Right kidney (tissue), 1 donor: Measurements from ENCODE around the gene TMEM233.

ENCODE experiments used
- DNase-seq: peaks from one replicate; pipeline ENCODE4 v3.0.0-alpha.2; 2016

Gene TMEM233

DNA sequence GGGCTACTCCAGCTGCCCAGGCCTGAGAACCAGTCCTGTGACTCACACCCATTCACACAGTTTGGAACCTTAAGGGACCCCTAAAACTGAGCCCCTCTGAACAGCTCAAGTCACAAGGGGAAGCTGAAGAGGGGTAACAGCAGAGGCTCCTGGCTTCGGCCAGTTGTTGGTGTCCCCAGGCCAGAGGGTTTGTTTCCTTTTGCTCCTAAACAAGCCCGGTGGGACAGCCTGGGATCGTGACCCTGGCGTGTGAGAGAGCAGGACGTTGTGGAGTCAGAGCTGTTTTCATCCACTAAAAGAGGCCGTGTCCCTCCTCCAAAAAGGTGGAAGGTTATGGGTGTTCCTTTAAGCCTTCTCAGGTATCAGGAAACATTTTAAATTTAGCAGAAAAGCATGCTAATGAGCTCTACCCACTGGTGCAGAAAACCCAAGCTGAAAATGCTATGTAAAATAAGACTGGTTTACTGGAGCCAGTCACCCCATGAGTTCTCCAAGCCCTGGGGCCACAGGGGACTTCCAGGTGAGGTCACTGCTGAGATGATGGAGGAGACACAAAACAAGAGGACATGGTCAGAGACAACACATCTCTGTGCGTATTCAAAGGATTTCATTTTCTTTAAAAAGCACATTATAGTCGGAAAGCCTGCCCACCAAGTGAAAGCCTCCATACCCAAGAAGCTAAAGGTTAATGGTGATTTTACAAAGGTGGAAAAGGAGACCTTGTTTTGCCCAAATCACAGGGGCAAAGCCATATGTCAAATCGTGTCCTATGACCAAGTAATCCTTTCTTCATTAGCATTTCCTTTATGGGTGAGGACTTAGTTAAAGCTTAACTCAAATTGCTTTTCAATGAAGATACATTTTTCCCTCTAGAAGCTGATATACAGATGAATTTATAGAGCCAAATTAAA is 88.4 kb downstream of the TMEM233 start:
- peak; percentile 48 for DNase-seq

DNA sequence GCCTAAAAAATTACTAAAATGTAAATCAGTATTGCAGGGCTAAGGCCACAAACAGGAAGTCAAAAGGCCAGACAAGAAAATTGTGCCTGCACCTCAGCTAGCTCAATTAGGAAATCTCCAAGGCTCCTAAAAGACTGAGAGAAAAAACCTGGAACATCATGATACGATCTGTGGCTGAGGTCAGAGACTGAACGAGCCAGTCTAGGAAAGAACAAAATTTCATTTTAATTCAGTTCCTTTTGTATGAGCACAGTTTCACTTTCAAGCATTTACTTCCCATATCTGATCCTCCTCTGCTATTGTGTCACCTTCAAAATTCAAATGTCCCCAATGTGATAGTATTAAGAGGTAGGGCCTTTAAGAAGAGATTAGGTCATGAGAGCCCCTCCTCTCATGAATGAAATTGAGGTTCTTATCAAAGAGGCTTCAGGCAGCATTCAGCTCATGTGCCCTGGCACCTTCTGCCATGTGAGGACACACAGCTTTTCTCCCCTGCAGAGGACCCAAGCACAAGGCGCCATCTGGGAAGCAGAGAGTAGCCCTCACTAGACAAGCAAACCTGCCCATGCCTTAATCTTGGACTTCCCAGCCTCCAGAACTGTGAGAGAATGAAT is 89.2 kb downstream of the TMEM233 start:
- no peak for DNase-seq

DNA sequence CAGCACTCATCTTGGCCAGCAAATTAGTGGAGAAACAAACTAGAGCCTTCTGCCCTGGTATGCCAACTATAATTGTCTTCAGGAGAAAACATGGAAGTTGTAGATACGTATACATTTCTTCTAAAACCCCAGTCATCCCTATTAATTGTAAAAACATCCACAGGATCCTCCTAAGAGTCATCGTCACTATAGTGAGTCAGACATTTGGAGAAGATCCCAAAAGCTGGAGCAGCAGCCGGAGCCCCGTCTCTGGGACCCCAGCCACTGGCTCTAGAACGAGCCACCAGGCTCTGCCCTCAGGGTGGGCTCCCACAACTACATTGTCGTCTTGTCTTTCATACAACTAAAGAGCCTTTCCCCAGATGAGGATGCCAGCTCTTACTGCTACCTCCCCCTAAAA is 89.8 kb downstream of the TMEM233 start:
- DNase-seq = no peak

DNA sequence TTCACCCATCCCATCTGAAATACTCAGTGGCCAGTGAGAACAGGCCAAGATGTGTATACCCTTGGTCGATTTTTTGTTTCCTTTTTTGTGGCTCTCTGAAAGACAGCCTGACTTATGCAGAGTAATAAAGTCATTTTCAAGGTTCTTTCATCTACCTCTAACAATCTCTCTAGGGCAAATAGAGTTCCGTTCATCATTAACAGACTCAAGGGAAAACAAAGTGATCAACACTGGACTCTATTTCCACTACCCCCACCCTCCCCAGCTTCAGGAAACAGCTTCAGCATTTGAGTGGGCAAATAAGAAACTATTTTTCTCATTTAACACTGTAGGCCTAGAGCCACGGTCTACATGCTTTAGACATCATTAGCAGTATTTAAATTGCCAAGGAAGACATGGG is 90.2 kb downstream of the TMEM233 start:
- DNase-seq = no peak

DNA sequence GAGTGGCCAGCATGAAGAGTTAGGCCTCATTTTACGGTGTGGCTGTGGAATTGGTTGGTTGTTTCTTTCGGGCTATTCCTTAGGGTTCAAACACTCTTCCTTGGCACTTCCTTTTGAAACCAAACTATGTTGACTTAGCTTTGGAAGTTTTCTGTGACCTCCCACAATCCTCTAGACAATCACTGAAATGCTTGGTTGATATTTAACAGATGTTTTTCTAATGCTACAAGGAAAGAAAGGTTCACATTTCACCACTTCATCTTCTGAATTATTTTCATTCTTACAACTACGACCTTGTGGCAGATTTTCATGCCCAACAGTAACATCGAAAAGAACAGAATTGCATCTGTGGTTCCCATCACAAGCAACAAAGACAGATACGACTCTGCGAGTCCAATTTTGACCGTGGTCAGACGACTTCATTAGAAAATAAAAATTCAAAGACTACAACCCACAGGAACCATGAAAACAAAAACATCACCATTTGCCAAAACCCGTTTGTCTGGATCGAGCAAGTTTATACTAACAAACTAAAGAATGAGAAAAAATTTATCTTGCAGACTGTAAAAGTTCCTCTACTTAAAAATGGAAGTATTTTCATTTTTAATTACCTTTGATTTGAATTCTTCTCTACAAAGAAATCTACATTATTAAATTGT is 91.3 kb downstream of the TMEM233 start:
- DNase-seq = peak; percentile 16

GRCh38 chr12:119685375-119685774 is 91.8 kb downstream of the TMEM233 start:
- no peak for DNase-seq

DNA sequence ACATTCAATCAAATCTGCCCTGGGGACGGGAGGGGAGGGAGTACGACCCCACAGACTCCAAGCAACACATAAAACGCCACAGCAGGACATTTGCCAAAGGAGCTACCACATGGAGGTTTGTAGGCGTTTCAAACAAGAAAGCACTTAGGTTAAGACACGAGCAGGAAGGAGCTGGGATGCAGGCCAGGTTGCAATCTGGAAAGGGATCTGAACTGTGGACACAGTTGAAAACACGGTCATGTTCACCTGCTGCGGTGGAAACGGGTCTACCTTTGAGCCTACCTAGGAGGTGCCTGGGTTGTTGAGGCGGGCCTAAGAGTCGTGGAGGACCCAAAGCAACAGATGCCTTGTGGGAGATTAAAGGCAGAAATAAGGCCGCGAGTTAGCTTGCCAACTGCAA is 92.8 kb downstream of the TMEM233 start:
- no peak for DNase-seq

DNA sequence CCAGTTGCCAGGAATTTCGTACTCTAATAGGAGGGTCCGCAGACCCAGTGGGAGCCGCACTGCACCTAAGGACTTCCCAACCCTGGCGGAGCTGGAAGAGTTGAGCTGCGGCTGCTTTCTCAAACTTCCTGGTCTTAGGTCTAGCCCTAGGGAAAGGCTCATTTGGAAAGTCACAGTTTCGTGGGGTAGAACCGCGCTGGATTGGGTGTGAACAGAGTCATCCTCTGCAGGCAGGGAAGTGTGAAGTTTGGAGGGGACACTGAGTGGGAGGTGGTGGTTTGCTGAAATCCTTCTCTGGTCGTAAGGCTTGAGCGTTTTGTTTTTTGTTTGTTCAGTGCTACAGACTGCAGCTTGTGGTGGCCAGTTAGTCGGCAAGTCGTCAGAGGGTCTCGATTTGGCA is 93.2 kb downstream of the TMEM233 start:
- no peak for DNase-seq

GRCh38 chr12:119687406-119687805 is 93.8 kb downstream of the TMEM233 start:
- no peak for DNase-seq

DNA sequence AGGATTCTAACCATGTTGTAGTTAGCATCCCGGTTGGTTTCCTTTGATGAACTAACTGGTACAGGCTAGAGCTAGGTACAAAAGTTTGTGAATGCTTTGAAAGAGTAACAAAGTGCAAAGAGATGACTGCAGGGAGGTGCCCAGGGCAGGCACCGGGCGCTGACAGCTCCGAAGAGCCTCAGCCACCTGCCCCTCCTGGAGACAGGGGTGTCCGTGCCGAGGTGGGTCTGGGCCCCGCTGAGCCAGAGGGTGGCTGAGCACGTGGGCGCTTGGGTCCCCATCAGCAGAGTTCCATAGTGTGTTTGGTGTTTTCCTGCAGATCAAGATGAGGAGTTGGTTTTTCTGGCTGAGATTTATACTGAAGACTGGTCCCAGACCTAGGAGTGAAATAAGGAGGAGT is 94.3 kb downstream of the TMEM233 start:
- no peak for DNase-seq

DNA sequence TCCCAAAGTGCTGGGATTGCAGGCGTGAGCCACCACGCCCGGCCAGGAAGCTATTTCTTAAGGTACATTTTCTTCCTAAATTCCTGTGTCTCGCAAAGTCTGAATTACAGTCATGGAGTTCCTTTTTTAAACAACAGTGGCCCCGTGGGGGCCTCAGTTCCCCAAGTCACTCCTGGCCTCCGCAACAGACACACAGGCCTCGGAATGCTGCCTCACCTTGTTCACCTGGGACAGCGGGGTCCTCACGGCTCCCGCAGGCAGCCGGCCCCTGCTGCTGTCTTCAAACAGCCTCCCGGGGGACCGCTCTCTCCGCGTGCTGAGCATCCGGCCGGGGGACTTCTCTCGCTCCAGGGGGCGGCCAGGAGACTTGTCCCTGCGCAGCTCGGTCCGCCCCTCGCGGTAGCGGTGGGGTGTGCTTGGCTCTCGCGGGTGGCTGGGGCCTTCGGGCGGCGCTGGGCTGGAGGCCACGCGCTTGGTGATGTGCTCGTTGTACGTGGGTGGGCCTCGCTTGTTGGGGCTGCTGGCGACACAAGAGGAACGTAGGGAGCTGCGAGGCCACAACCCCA is 96.4 kb downstream of the TMEM233 start:
- no peak for DNase-seq

DNA sequence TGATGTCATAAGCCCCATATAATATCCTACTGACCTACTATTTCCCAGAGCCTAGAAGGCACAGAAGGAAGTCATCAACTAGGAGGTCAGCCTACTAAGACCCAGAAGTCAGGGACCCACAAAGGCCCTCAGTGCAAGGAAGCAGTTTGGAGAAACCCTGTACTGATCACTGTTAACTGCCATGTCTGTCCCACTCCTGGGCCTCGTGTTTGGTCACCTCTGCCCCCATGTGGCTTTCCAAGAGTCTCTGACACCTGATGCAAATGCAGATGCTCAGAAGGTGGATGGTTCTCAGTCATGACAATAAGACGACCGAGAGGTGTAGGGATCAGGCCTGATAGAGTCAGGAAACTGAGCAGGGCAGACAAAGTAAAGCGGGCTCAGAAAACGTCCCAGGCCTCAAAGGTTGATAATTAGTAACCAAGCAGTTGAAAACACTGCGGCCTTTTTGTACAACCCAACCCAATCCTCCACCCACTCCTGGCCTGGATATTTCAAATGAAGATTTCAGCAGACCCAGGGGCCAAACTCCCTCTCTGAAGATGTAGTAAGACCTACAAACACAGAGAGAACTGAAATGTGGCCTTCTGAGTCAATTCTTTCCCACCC is 97.7 kb downstream of the TMEM233 start:
- DNase-seq = no peak

- no peak for DNase-seq
Measured at GRCh38 chr12:119692410-119692809, 98.8 kb downstream of the TMEM233 start.
